Progenitor cell of endocrine pancreas (in vitro differentiated cells): ENCODE measurements around the gene BSN. TPM values are rescaled to one million over a fixed set of nuclear protein-coding genes. Genes with fewer than 3 reads are reported as not detected.

ENCODE experiments used
- DNase-seq: peaks from one replicate; pipeline ENCODE4 v3.0.0; 2021; ENCODE audit warnings: low spot score; ENCODE audit not compliant: unreplicated experiment
- H3K27ac Mint-ChIP-seq: 2 replicates; pipeline ENCODE4 v1.8.0; 2021; ENCODE audit warnings: mild to moderate bottlenecking, moderate library complexity, mixed read lengths
- H3K27me3 Mint-ChIP-seq: 2 replicates; pipeline ENCODE4 v1.8.0; 2021; ENCODE audit warnings: mixed read lengths
- H3K36me3 Mint-ChIP-seq: 2 replicates; pipeline ENCODE4 v1.8.0; 2022; ENCODE audit warnings: mixed read lengths; ENCODE audit not compliant: insufficient read depth
- H3K4me1 Mint-ChIP-seq: 2 replicates; pipeline ENCODE4 v1.8.0; 2021; ENCODE audit warnings: low read depth, mixed read lengths
- H3K4me3 Mint-ChIP-seq: 2 replicates; pipeline ENCODE4 v1.8.0; 2021; ENCODE audit warnings: low read depth, mild to moderate bottlenecking, moderate library complexity, mixed read lengths
- H3K9me3 Mint-ChIP-seq: 2 replicates; pipeline ENCODE4 v1.8.0; 2021; ENCODE audit warnings: low read depth, mixed read lengths
- total RNA-seq: library from RNA; stranded (reverse); gene quantifications from 2 replicates; pipeline ENCODE4 v1.2.1, GENCODE V29; 2021
- TF ChIP-seq, protein P1 (sequence below): fragments of 200-600 bp; sonication (generic); IDR thresholded peaks from one replicate; pipeline ENCODE4 v1.5.0; 2021; ENCODE audit warnings: antibody characterized with exemption, mild to moderate bottlenecking; ENCODE audit not compliant: unreplicated experiment

BSN gene
- total RNA-seq, 1 donor from 2014 or later = 3.8 TPM

- TF ChIP-seq, protein P1, sequence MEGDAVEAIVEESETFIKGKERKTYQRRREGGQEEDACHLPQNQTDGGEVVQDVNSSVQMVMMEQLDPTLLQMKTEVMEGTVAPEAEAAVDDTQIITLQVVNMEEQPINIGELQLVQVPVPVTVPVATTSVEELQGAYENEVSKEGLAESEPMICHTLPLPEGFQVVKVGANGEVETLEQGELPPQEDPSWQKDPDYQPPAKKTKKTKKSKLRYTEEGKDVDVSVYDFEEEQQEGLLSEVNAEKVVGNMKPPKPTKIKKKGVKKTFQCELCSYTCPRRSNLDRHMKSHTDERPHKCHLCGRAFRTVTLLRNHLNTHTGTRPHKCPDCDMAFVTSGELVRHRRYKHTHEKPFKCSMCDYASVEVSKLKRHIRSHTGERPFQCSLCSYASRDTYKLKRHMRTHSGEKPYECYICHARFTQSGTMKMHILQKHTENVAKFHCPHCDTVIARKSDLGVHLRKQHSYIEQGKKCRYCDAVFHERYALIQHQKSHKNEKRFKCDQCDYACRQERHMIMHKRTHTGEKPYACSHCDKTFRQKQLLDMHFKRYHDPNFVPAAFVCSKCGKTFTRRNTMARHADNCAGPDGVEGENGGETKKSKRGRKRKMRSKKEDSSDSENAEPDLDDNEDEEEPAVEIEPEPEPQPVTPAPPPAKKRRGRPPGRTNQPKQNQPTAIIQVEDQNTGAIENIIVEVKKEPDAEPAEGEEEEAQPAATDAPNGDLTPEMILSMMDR = no peak
- Mint-ChIP-seq H3K36me3 (no peaks in the 10 kb centered on the region), H3K27me3 (no peaks in the 10 kb centered on the region), H3K27ac (no peak overlapping the region), H3K4me1 (peaks cover 4% of the 10 kb centered on the region), H3K4me3 (no peak overlapping the region), H3K9me3 (no peaks in the 10 kb centered on the region)
- DNase-seq = no peak
These were observed 90.4 kb downstream of the BSN start for GRCh38 chr3:49644684-49645083.

DNA sequence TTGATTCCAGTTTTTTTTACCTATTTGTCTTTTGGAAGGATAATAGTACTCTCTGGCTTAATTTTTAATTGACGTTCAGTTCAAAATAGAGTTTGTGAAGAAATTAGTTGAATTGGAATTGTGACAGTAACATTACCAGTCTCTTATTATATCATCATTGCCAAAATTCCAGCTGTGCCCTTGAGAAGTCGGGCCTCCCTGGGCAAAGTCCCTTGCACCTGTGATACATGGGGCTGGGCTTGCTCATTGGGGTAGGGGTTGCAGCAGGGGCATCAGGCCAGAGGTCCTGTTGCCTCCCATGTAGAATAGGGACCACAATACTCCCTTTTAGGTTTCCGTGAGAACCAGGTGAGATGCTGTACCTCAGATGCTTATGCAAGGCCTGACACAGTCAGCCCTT lies 92.0 kb downstream of the BSN start:
- TF ChIP-seq, protein P1 = no peak
- H3K4me1 Mint-ChIP-seq = peaks cover 4% of the 10 kb centered on the region
- no peak for DNase-seq
- no peak overlapping the region for H3K4me3 Mint-ChIP-seq
- no peaks in the 10 kb centered on the region for H3K9me3 Mint-ChIP-seq
- H3K36me3 Mint-ChIP-seq = no peaks in the 10 kb centered on the region
- H3K27ac Mint-ChIP-seq = no peak overlapping the region
- no peaks in the 10 kb centered on the region for H3K27me3 Mint-ChIP-seq

GRCh38 chr3:49647741-49648140 lies 93.5 kb downstream of the BSN start:
- peak overlapping the region; percentile 4 for H3K27ac Mint-ChIP-seq
- no peak for DNase-seq
- H3K4me3 Mint-ChIP-seq = no peak overlapping the region
- H3K4me1 Mint-ChIP-seq = peaks cover 4% of the 10 kb centered on the region
- H3K9me3 Mint-ChIP-seq = no peaks in the 10 kb centered on the region
- no peaks in the 10 kb centered on the region for H3K36me3 Mint-ChIP-seq
- TF ChIP-seq, protein P1 = no peak
- no peaks in the 10 kb centered on the region for H3K27me3 Mint-ChIP-seq

DNA sequence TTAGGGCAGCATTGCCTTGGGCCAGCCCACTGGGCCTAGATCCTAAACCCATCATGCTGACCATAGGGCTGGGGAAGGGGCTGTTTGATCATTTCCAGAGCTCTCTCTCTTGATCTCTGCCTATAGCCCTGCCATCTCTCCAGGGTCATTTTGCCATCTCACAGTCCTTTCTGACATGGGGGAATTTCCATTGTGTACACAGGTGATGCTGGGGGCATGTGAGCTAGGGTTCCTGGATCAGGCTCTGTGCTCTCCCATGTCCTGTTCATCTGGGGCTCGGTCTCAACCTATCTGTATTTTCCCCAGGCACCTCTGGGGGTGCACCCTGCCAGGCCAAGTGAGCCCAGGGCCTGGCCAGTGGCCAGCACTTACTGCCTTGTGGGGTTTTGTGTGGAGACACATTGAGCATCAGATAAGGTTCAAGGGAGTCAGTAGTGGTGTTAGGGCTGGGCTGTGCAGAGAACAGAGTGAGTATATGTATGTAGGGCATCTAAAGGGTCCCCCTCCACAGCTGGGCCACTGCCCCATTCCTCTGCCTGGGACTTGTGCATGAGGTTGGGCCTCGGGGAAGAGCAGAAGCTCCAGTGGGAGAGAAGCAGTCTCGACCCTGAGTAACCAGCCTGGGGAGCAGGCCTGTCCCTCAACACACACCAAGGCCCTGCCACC lies 94.2 kb downstream of the BSN start:
- H3K36me3 Mint-ChIP-seq = no peaks in the 10 kb centered on the region
- TF ChIP-seq, protein P1 = no peak
- H3K4me1 Mint-ChIP-seq = peaks cover 4% of the 10 kb centered on the region
- no peak for DNase-seq
- no peak overlapping the region for H3K27ac Mint-ChIP-seq
- no peak overlapping the region for H3K4me3 Mint-ChIP-seq
- H3K27me3 Mint-ChIP-seq = no peaks in the 10 kb centered on the region
- H3K9me3 Mint-ChIP-seq = no peaks in the 10 kb centered on the region

GRCh38 chr3:49649576-49649975 lies 95.3 kb downstream of the BSN start:
- Mint-ChIP-seq H3K36me3 (no peaks in the 10 kb centered on the region), H3K4me1 (peaks cover 4% of the 10 kb centered on the region), H3K4me3 (no peak overlapping the region), H3K27me3 (no peaks in the 10 kb centered on the region), H3K27ac (no peak overlapping the region), H3K9me3 (no peaks in the 10 kb centered on the region)
- TF ChIP-seq, protein P1 = no peak
- DNase-seq = no peak
